Kidney (tissue), 22 donors: Measurements from ENCODE around the gene CD59. TPM values are rescaled to one million over a fixed set of nuclear protein-coding genes. Genes with fewer than 3 reads are reported as not detected.
A peak's percentile ranks its signal among the peaks of the same experiment; 100 is the strongest.

Source experiments
- DNase-seq, 5 donors: peaks; one replicate each; pipeline ENCODE4 v3.0.0-alpha.2; 2013 to 2020
- FAIRE-seq: peaks from 2 replicates; lab custom pipeline; 2012; peaks lifted over from hg19 to GRCh38; lab: Jason Lieb, UNC
- H3K27ac ChIP-seq, 2 donors: one replicate each; pipeline ENCODE4 v1.7.0; 2013; ENCODE audit warnings: low read depth in 2 of 2, low read length in 2 of 2, inconsistent platforms in 1 of 2
- H3K27me3 ChIP-seq: one replicate; pipeline ENCODE4 v1.7.1; 2013; ENCODE audit warnings: low read length, inconsistent platforms; ENCODE audit not compliant: control insufficient read depth, insufficient read depth
- H3K36me3 ChIP-seq, 3 donors: one replicate each; pipeline versions ENCODE4 v1.7.0 to v1.7.1; 2013; ENCODE audit warnings: low read length in 3 of 3, control low read depth in 1 of 3, inconsistent platforms in 1 of 3; ENCODE audit not compliant: insufficient read depth in 3 of 3, control insufficient read depth in 2 of 3
- H3K4me1 ChIP-seq, 3 donors: one replicate each; pipeline versions ENCODE4 v1.7.0 to v1.7.1; 2013; ENCODE audit warnings: low read length in 3 of 3, inconsistent platforms in 1 of 3, low read depth in 1 of 3; ENCODE audit not compliant: control insufficient read depth in 2 of 3, insufficient read depth in 2 of 3
- H3K4me3 ChIP-seq, 3 donors: one replicate each; pipeline versions ENCODE4 v1.7.0 to v1.8.1; 2013; ENCODE audit warnings: low read length in 3 of 3, control low read depth in 1 of 3, inconsistent platforms in 1 of 3
- H3K9ac ChIP-seq, 3 donors: one replicate each; pipeline versions ENCODE4 v1.7.0 to v1.7.1; 2013; ENCODE audit warnings: low read length in 3 of 3, control low read depth in 1 of 3, inconsistent platforms in 1 of 3
- H3K9me3 ChIP-seq, 3 donors: one replicate each; pipeline versions ENCODE4 v1.7.0 to v1.7.1; 2013; ENCODE audit warnings: low read length in 3 of 3, control low read depth in 1 of 3, inconsistent platforms in 1 of 3; ENCODE audit not compliant: control insufficient read depth in 2 of 3, insufficient read depth in 1 of 3
- intact Hi-C: fragments of 100-400 bp; cut with DNase I; formaldehyde crosslinking; loops from one replicate; pipeline ENCODE4 v1.11.1; 2022
- long read RNA-seq, 10 donors: library from polyadenylated mRNA in 1 of 10; unstranded in 1 of 10; transcript quantifications; one replicate each; pipeline ENCODE4 v2.0.0 and lab custom pipeline, GENCODE V29; 2021 to 2026
- polyA plus RNA-seq: library from polyadenylated mRNA; stranded (reverse); fragments of 350-450 nt; fragmentation: Illumina TruSeq; extraction: RNeasy Lipid Tissue Mini Kit (QIAGEN cat#74804); gene quantifications from one replicate; pipeline ENCODE4 v1.2.3, GENCODE V29; 2014; ENCODE audit warnings: low read depth, low replicate concordance; ENCODE audit not compliant: insufficient read depth
- total RNA-seq: library from RNA; stranded (reverse); fragmentation: NEBNext Ultra II Directional; extraction: Animal tissue kit (Norgen Biotek cat#: 25700); gene quantifications from one replicate; pipeline ENCODE4 v1.2.1, GENCODE V29; 2021
- TF ChIP-seq, protein P1 (sequence below): IDR thresholded peaks from 3 replicates; pipeline ENCODE4 v1.5.1; 2012; ENCODE audit warnings: mild to moderate bottlenecking, moderate library complexity, borderline replicate concordance; ENCODE audit not compliant: insufficient read depth; ENCODE audit errors: extremely low read depth
- donor health status: control.
- donor health status: control.
- donor health status: control.
- donor health status: control.
- donor health status: control.
- donor health status: DM: yes; HTN: yes; CAD: no.
- donor health status: Normal renal cell carcinoma (clear cell type).

CD59 gene, protein sequence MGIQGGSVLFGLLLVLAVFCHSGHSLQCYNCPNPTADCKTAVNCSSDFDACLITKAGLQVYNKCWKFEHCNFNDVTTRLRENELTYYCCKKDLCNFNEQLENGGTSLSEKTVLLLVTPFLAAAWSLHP
- 1,010 TPM for total RNA-seq
- 559 TPM for polyA plus RNA-seq
- long read RNA-seq, donor 1, full-length matches to known transcripts, result 37 of 45 reads
- long read RNA-seq, donor 1, partial matches to known transcripts, result 8 of 45 reads
- long read RNA-seq, donor 1, other reads (novel, unspliced or antisense), result 0 of 45 reads
- long read RNA-seq, donor 2, full-length matches to known transcripts, result 51 of 51 reads
- long read RNA-seq, donor 2, partial matches to known transcripts, result 0 of 51 reads
- long read RNA-seq, donor 2, other reads (novel, unspliced or antisense), result 0 of 51 reads
- long read RNA-seq, donor 3, full-length matches to known transcripts, result 76 of 83 reads
- long read RNA-seq, donor 3, partial matches to known transcripts, result 7 of 83 reads
- long read RNA-seq, donor 3, other reads (novel, unspliced or antisense), result 0 of 83 reads
- long read RNA-seq, donor 4, full-length matches to known transcripts, result 51 of 51 reads
- long read RNA-seq, donor 4, partial matches to known transcripts, result 0 of 51 reads
- long read RNA-seq, donor 4, other reads (novel, unspliced or antisense), result 0 of 51 reads
- long read RNA-seq, donor 5, full-length matches to known transcripts, result 5 of 5 reads
- long read RNA-seq, donor 5, partial matches to known transcripts, result 0 of 5 reads
- long read RNA-seq, donor 5, other reads (novel, unspliced or antisense), result 0 of 5 reads
- long read RNA-seq, donor 6, full-length matches to known transcripts, result 153 of 174 reads
- long read RNA-seq, donor 6, partial matches to known transcripts, result 21 of 174 reads
- long read RNA-seq, donor 6, other reads (novel, unspliced or antisense), result 0 of 174 reads
- long read RNA-seq, donor 7, full-length matches to known transcripts, result 160 of 252 reads
- long read RNA-seq, donor 7, partial matches to known transcripts, result 17 of 252 reads
- long read RNA-seq, donor 7, other reads (novel, unspliced or antisense), result 75 of 252 reads
- long read RNA-seq, donor 8, full-length matches to known transcripts, result 53 of 58 reads
- long read RNA-seq, donor 8, partial matches to known transcripts, result 5 of 58 reads
- long read RNA-seq, donor 8, other reads (novel, unspliced or antisense), result 0 of 58 reads
- long read RNA-seq, donor 9, full-length matches to known transcripts, result 33 of 33 reads
- long read RNA-seq, donor 9, partial matches to known transcripts, result 0 of 33 reads
- long read RNA-seq, donor 9, other reads (novel, unspliced or antisense), result 0 of 33 reads
- long read RNA-seq, donor 10, full-length matches to known transcripts, result 55 of 55 reads
- long read RNA-seq, donor 10, partial matches to known transcripts, result 0 of 55 reads
- long read RNA-seq, donor 10, other reads (novel, unspliced or antisense), result 0 of 55 reads

- FAIRE-seq, result no peak
- intact Hi-C loops, result no loop called here
- H3K9ac ChIP-seq, result peak within 1 kb of the TSS; percentile 79 to 95 (median 89)
Observed at GRCh38 chr11:33736148-33736812, at the start of gene CD59. Gene CD59, minus strand, starts transcription at chr11:33736423. Its CDS starts 13,978 bp downstream, at chr11:33722445.

DNA sequence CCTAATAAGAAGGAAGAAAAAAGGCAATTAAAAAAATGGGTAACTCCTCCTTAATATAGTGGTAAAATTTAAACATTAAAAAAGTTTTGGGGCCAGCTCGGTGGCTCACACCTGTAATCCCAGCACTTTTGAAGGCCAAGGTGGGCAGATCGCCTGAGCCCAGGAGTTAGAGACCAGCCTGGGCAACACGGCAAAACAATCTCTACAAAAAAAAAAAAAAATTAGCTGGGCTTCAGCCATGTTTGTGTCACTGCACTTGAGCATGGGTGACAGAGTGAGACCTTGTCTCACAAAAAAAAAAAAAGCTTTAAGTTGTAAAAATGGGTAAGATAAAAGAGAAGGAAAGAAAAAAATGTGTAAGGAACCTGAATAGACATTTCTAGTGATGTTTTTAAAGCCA is 49.4 kb upstream of the CD59 start:
- H3K9me3 ChIP-seq, result no peaks in the 10 kb centered on the region
- FAIRE-seq (no peak), DNase-seq (no peak)
- TF ChIP-seq, protein P1, sequence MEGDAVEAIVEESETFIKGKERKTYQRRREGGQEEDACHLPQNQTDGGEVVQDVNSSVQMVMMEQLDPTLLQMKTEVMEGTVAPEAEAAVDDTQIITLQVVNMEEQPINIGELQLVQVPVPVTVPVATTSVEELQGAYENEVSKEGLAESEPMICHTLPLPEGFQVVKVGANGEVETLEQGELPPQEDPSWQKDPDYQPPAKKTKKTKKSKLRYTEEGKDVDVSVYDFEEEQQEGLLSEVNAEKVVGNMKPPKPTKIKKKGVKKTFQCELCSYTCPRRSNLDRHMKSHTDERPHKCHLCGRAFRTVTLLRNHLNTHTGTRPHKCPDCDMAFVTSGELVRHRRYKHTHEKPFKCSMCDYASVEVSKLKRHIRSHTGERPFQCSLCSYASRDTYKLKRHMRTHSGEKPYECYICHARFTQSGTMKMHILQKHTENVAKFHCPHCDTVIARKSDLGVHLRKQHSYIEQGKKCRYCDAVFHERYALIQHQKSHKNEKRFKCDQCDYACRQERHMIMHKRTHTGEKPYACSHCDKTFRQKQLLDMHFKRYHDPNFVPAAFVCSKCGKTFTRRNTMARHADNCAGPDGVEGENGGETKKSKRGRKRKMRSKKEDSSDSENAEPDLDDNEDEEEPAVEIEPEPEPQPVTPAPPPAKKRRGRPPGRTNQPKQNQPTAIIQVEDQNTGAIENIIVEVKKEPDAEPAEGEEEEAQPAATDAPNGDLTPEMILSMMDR, result no peak
- H3K4me3 ChIP-seq, result no peak overlapping the region
- peaks cover 0 to 2% (median 0%) of the 10 kb centered on the region in 3 donors for H3K4me1 ChIP-seq
- H3K9ac ChIP-seq, result no peak overlapping the region
- no peaks in the 10 kb centered on the region for H3K27me3 ChIP-seq
- no peak overlapping the region for H3K27ac ChIP-seq
- H3K36me3 ChIP-seq, result no peaks in the 10 kb centered on the region
- intact Hi-C loops, result no loop called here

More at GRCh38 chr11:33736148-33736812, at the start of gene CD59:
- Histone ChIP-seq H3K4me3 (peak within 1 kb of the TSS; percentile 85 to 95 (median 91)), H3K36me3 (peaks cover 0 to 4% (median 0%) of the 10 kb centered on the region in 3 donors), H3K9me3 (no peaks in the 10 kb centered on the region), H3K27me3 (no peaks in the 10 kb centered on the region), H3K27ac (peak within 1 kb of the TSS; percentile 95 to 97), H3K4me1 (peaks cover 2 to 17% (median 8%) of the 10 kb centered on the region in 3 donors)
- TF ChIP-seq, protein P1, result no peak
- peak; percentile 96 to 99 (median 97) for DNase-seq
